OCI-M2 (cell line): ENCODE results near the gene ENPP3.

Experiments used
- DNase-seq: peaks from one replicate; lab custom pipeline; 2025; ENCODE audit not compliant: unreplicated experiment; lab: John Stamatoyannopoulos, UW

ENPP3 gene

GRCh38 chr6:131642565-131642964 lies 5.5 kb downstream of the ENPP3 start:
- no peak for DNase-seq

DNA sequence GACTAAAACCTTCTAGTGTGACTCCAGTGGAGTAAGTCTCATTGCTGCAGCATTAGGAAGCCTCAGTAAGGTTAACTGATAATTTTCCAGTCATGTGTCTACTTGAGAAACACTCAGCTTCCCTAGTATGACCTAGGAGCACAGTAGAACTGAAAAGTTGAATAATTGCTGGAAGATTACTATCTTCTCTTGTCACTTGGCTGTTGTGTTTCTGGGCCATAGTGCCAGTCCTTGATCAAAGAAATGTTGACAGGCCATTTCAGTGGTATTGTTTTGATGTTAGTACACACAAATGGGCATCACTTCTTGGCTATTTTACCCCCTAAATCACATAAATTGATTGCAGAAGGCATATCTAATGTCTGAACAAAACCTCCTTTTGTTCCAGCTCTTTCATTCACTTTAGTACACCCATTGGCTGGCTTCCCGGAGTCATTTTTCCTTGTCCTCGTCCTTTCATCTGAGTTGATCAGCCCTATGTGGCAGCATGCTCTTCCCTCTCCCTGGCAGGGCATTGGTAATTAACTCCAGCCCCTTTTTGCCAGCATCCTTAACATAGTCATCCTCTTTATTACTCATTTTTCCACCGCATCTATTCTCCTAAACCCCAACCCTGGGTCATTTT lies 6.0 kb downstream of the ENPP3 start:
- no peak for DNase-seq

- DNase-seq = no peak
Observed at GRCh38 chr6:131643855-131644460, 6.9 kb downstream of the ENPP3 start.

- no peak for DNase-seq
Observed at GRCh38 chr6:131644921-131645320, 7.8 kb downstream of the ENPP3 start.

DNA sequence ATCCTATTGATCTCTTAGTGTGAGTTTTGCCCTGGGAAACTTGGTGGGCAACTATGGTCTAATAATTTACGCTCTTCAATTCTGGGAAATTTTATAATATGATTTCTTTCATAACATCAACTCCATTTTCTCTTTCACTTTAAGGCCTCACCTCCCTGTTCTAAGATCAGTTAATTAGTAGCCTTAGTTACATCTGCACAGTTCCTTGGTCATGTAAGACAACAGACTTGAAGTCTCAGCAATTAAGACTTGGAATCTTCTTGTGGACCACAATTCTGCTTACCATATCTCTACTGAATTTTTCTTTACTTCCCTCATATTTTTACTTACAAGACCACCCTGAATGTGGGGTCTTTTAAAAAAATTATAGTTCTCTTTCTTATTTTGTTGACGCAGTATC lies 8.7 kb downstream of the ENPP3 start:
- DNase-seq = no peak

DNA sequence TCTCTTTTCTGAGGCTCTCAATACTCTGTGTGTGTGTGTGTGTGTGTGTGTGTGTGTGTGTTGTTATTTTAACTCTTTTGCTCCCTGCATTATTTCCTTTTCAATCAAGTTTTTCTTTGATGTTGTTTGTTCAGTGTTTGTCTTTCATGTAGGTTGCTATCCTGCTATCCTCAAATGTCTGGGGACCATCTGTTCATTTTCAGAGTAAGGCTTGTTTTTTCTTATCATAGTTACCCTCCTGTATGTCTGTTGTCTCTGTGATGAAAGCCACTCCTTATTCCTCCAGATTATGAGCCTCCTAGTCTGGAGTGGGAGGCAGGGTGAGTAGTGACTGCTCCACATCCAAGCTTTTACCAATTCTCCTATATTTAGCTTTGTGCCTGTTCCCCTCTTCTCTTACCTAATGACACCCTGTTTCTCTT lies 9.2 kb downstream of the ENPP3 start:
- peak; percentile 64 for DNase-seq

GRCh38 chr6:131651782-131652181 lies 14.7 kb downstream of the ENPP3 start:
- no peak for DNase-seq

DNA sequence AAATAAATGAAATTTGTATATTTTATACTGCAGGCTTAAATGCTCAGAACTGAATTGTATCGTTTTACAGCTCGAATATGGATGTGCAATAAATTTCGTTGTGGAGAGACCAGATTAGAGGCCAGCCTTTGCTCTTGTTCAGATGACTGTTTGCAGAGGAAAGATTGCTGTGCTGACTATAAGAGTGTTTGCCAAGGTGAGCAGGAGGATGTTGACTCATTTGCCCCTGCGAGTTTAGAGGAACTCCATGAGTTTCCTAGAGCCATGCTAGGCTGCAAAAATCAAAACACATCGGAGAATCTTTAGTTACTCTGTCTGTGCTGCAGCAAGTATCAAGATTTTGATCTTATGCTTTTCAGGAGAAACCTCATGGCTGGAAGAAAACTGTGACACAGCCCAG lies 15.4 kb downstream of the ENPP3 start:
- DNase-seq = no peak

GRCh38 chr6:131654326-131654725 lies 17.2 kb downstream of the ENPP3 start:
- no peak for DNase-seq

GRCh38 chr6:131655387-131655786 lies 18.3 kb downstream of the ENPP3 start:
- DNase-seq = no peak

DNA sequence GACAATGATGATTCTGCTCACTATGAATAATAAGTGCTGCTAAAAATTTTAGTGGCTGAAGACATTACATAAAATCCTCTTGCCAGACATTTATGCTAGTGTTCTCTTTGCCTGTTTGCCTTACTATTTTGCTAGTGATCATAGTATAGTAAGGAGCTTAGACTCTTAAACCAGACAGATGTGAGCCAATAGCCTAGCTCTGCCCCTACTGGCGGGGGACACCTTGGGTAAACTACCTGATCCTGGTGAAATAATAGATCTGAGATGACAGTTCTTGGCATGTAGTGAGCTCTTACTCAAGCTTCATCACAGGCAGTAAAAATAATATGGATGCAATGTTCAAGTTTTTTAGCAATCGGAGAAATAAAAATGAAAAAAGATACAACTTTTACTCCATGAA lies 18.8 kb downstream of the ENPP3 start:
- no peak for DNase-seq

GRCh38 chr6:131656667-131657066 lies 19.6 kb downstream of the ENPP3 start:
- DNase-seq = no peak

GRCh38 chr6:131657222-131657621 lies 20.1 kb downstream of the ENPP3 start:
- DNase-seq = no peak

DNA sequence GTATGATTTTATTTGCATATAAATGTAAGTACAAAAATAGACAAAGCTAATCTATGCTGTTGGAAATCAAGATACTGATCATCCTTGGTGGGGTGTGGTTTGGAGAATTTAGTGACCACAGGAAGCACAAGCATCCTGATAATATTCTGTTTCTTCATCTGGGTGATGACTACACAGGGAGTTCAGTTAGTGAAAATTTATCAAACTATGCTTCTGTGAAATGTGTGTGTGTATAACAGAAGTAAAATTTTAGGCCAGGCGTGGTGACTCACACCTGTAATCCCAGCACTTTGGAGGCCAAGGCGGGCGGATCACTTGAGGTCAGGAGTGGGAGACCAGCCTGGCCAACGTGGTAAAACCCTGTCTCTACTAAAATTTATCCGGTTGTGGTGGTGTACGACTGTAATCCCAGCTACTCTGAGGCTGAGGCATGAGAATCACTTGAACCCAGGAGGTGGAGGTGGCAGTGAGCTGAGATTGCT lies 20.6 kb downstream of the ENPP3 start:
- no peak for DNase-seq

GRCh38 chr6:131658287-131658686 lies 21.2 kb downstream of the ENPP3 start:
- DNase-seq = no peak

DNA sequence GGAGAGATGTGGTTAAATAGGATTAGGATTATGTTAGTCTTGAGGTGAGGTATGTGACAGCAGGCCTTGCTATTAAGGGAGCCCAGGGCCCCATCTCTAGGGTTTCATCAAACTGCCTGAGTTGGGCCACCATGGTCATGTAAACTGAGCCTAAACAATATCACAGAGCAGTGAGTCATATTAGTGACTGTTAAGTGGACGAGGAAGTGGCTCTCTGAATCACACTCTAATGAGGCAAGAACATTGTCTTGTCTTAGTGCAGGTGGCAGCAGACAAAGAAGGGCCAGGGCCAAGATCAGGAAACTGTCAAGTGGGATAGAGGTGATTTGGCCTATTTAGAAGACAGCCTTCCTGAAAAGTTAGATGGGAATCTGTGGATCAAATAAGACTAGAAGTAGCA lies 23.1 kb downstream of the ENPP3 start:
- no peak for DNase-seq

- DNase-seq = no peak
Observed at GRCh38 chr6:131663578-131664165, 26.6 kb downstream of the ENPP3 start.

- no peak for DNase-seq
Observed at GRCh38 chr6:131669891-131670290, 32.8 kb downstream of the ENPP3 start.

DNA sequence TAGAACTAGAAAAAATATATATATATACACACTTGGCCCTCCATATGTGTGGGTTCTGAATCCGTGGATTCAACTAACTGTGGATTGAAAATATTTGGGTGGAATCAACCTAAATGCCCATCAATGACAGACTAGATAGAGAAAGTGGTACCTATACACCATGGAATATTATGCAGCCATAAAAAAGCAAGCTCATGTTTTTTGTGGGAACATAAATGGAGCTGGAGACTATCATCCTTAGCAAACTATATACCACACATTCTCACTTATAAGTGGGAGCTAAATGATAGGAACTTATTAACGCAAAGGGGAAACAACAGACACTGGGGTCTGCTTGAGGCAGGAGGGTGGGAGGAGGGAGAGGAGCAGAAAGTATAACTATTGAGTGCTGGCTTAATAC lies 36.1 kb downstream of the ENPP3 start:
- DNase-seq = no peak

GRCh38 chr6:131678442-131678841 lies 41.3 kb downstream of the ENPP3 start:
- no peak for DNase-seq

GRCh38 chr6:131680868-131681267 lies 43.8 kb downstream of the ENPP3 start:
- no peak for DNase-seq

DNA sequence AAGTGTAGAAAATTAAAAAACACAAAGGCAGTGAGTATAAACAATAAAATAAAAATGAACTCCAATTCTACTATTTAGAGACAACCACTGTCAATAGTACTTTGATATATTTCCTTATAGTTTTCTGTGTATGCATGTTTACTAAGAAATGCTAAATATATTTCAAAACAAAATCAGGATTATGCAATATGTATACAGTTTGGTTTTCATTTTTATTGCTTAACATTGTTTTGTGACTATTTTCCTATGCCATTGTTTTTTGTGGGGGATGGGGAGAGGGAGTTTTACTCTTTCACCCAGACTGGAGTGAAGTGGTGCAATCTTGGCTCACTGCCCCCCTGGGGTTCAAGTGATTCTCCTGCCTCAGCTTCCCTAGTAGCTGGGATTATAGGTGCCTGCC lies 44.5 kb downstream of the ENPP3 start:
- DNase-seq = no peak

DNA sequence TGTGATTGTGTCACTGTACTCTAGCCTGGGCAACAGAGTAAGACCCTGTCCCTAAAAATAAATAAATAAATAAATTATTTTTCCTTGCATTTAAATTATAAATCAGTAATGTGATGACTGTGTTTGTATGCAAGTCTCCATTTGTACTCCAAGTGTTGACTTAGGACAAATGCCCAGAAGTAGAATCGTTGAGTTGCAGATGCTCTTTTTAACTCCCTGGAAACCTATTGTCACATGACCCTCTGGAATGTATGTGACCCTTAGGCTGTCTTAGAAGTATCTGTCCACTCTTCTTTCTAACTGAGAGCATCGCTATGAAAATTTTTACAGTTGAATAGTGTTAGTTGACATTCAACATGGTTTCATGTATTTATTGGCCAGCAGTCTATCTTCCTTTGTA lies 45.3 kb downstream of the ENPP3 start:
- DNase-seq = no peak
